ENCODE data around the gene MYG1.
"Not testable (repeated sequence)": the region's sequence is repeated elsewhere in the genome, so short reads cannot be mapped to it uniquely, and the experiment has no call there.

MYG1 gene

GRCh38 chr12:53287741-53288216 is 11.7 kb upstream of the MYG1 start:
- ATAC-seq, result peak; percentile 86 to 90

GRCh38 chr12:53288322-53288721 is 11.2 kb upstream of the MYG1 start:
- ATAC-seq, result no peak

GRCh38 chr12:53289891-53290290 is 9.6 kb upstream of the MYG1 start:
- no peak for ATAC-seq

GRCh38 chr12:53290661-53291060 is 8.8 kb upstream of the MYG1 start:
- no peak for ATAC-seq

GRCh38 chr12:53292426-53292825 is 7.1 kb upstream of the MYG1 start:
- no peak for ATAC-seq

GRCh38 chr12:53295070-53295890 is 4.2 kb upstream of the MYG1 start, which contains the start of gene PFDN5:
PFDN5 (plus strand) TSS chr12:53295542; CDS start chr12:53295568, 26 bp downstream.
- ATAC-seq, result peak; percentile 89 to 90

GRCh38 chr12:53295891-53296219 is 3.6 kb upstream of the MYG1 start:
- ATAC-seq, result no peak

GRCh38 chr12:53297106-53297505 is 2.4 kb upstream of the MYG1 start:
- ATAC-seq, result not testable (repeated sequence)

GRCh38 chr12:53298164-53298563 is 1.3 kb upstream of the MYG1 start:
- no peak for ATAC-seq

GRCh38 chr12:53299101-53299453 is 418 bp upstream of the MYG1 start:
- ATAC-seq, result peak; percentile 37 to 45

- no peak for ATAC-seq
Measured at GRCh38 chr12:53300187-53300586, 692 bp downstream of the MYG1 start.

- ATAC-seq, result no peak
Measured at GRCh38 chr12:53302903-53303302, 3.4 kb downstream of the MYG1 start.

- no peak for ATAC-seq
Measured at GRCh38 chr12:53306826-53307225, 7.3 kb downstream of the MYG1 start.

GRCh38 chr12:53308276-53308675 is 8.8 kb downstream of the MYG1 start:
- no peak for ATAC-seq

- no peak for ATAC-seq
Measured at GRCh38 chr12:53313996-53314395, 14.5 kb downstream of the MYG1 start.

- ATAC-seq, result no peak
Measured at GRCh38 chr12:53320352-53321195, 21.1 kb downstream of the MYG1 start.

GRCh38 chr12:53324113-53324778 is 24.8 kb downstream of the MYG1 start:
- ATAC-seq, result peak; percentile 12 to 14

GRCh38 chr12:53324779-53325510 is 25.4 kb downstream of the MYG1 start:
- peak; percentile 70 to 72 for ATAC-seq

GRCh38 chr12:53325511-53326061 is 26.1 kb downstream of the MYG1 start:
- no peak for ATAC-seq

GRCh38 chr12:53326460-53327185 is 27.1 kb downstream of the MYG1 start:
- ATAC-seq, result no peak

GRCh38 chr12:53327435-53328042 is 28.0 kb downstream of the MYG1 start:
- no peak for ATAC-seq
